Activated T-cell treated with anti-CD3 and anti-CD28 coated beads for 1 hour (primary cell): Measurements from ENCODE around the gene MMP26.
"Not testable (repeated sequence)": the region's sequence is repeated elsewhere in the genome, so short reads cannot be mapped to it uniquely, and the experiment has no call there.

Experiments
- DNase-seq: peaks from one replicate; pipeline ENCODE4 v3.0.0-alpha.2; 2020; ENCODE audit warnings: low read depth

The MMP26 gene

GRCh38 chr11:4722616-4723534, 18.3 kb downstream of the MMP26 start:
- not testable (repeated sequence) for DNase-seq

GRCh38 chr11:4727171-4727570, 22.6 kb downstream of the MMP26 start:
- no peak for DNase-seq

GRCh38 chr11:4740735-4741134, 36.2 kb downstream of the MMP26 start:
- DNase-seq = no peak

- no peak for DNase-seq
Observed at GRCh38 chr11:4748438-4748837, 43.9 kb downstream of the MMP26 start.

- DNase-seq = no peak
Observed at GRCh38 chr11:4751201-4751600, 46.6 kb downstream of the MMP26 start.
